A204.1 (cell line): Measurements from ENCODE around the gene NID1.
A peak's percentile ranks its signal among the peaks of the same experiment; 100 is the strongest.
"Not testable (repeated sequence)": the region's sequence is repeated elsewhere in the genome, so short reads cannot be mapped to it uniquely, and the experiment has no call there.

Source experiments
- FAIRE-seq: peaks from 2 replicates; lab custom pipeline; 2012; peaks lifted over from hg19 to GRCh38; lab: Jason Lieb, UNC

The NID1 gene

GRCh38 chr1:235997049-235997448, 67.8 kb downstream of the NID1 start:
- FAIRE-seq, result no peak

- FAIRE-seq, result no peak
Observed at GRCh38 chr1:235996048-235996785, 68.7 kb downstream of the NID1 start.

GRCh38 chr1:235995511-235995910, 69.4 kb downstream of the NID1 start:
- no peak for FAIRE-seq

GRCh38 chr1:235993652-235994051, 71.2 kb downstream of the NID1 start:
- FAIRE-seq, result no peak

GRCh38 chr1:235992868-235993267, 72.0 kb downstream of the NID1 start:
- FAIRE-seq, result no peak

GRCh38 chr1:235992346-235992745, 72.5 kb downstream of the NID1 start:
- no peak for FAIRE-seq

GRCh38 chr1:235990330-235990795, 74.5 kb downstream of the NID1 start:
- no peak for FAIRE-seq

GRCh38 chr1:235989105-235989504, 75.8 kb downstream of the NID1 start:
- FAIRE-seq, result no peak

- no peak for FAIRE-seq
Observed at GRCh38 chr1:235986869-235987268, 78.0 kb downstream of the NID1 start.

GRCh38 chr1:235984041-235984825, 80.7 kb downstream of the NID1 start:
- no peak for FAIRE-seq

GRCh38 chr1:235980976-235981375, 83.9 kb downstream of the NID1 start:
- no peak for FAIRE-seq

GRCh38 chr1:235979716-235980333, 85.1 kb downstream of the NID1 start:
- FAIRE-seq, result no peak

GRCh38 chr1:235979176-235979575, 85.7 kb downstream of the NID1 start:
- no peak for FAIRE-seq

GRCh38 chr1:235976490-235976889, 88.4 kb downstream of the NID1 start:
- FAIRE-seq, result no peak

GRCh38 chr1:235974616-235975015, 90.3 kb downstream of the NID1 start:
- FAIRE-seq, result no peak

- FAIRE-seq, result not testable (repeated sequence)
Observed at GRCh38 chr1:235972691-235973090, 92.2 kb downstream of the NID1 start.

GRCh38 chr1:235972311-235972689, 92.6 kb downstream of the NID1 start:
- FAIRE-seq, result no peak

- FAIRE-seq, result peak; percentile 80
Observed at GRCh38 chr1:235971571-235972310, 93.1 kb downstream of the NID1 start.

- no peak for FAIRE-seq
Observed at GRCh38 chr1:235971020-235971419, 93.9 kb downstream of the NID1 start.

- no peak for FAIRE-seq
Observed at GRCh38 chr1:235968831-235969230, 96.1 kb downstream of the NID1 start.

GRCh38 chr1:235966134-235966533, 98.8 kb downstream of the NID1 start:
- FAIRE-seq, result not testable (repeated sequence)

- no peak for FAIRE-seq
Observed at GRCh38 chr1:235960809-235961208, 104.1 kb downstream of the NID1 start.
